IMR-90 (cell line): ENCODE measurements around the gene CLASP1.

Source experiments
- CTCF ChIP-seq: conservative IDR thresholded peaks from 2 replicates; pipeline ENCODE4 v1.5.1; 2012; ENCODE audit warnings: mild to moderate bottlenecking, low read depth, low read length, improper control_type of control experiment
- MAZ ChIP-seq: IDR thresholded peaks from 2 replicates; pipeline ENCODE4 v1.6.1; 2012; ENCODE audit warnings: low read depth, mild to moderate bottlenecking, low read length, improper control_type of control experiment, moderate library complexity, borderline replicate concordance
- POLR2A ChIP-seq: IDR thresholded peaks from 2 replicates; pipeline ENCODE4 v1.6.1; 2012; ENCODE audit warnings: mild to moderate bottlenecking, low read depth, low read length
- RAD21 ChIP-seq: IDR thresholded peaks from 2 replicates; pipeline ENCODE4 v1.6.1; 2012; ENCODE audit warnings: low read length, improper control_type of control experiment
- SMC3 ChIP-seq: fragments of 150-350 bp; IDR thresholded peaks from 2 replicates; pipeline ENCODE4 v1.6.1; 2016; ENCODE audit warnings: low read depth, mild to moderate bottlenecking, antibody characterized with exemption, low read length, moderate library complexity
- USF2 ChIP-seq: fragments of 150-350 bp; IDR thresholded peaks from 2 replicates; pipeline ENCODE4 v1.6.1; 2017; ENCODE audit warnings: mild to moderate bottlenecking, antibody characterized with exemption, low read length, low read depth

- TF ChIP-seq POLR2A (no peak), CTCF (no peak), MAZ (no peak), SMC3 (no peak), USF2 (no peak), RAD21 (no peak)
Observed at GRCh38 chr2:121524685-121525425, 124.4 kb downstream of the CLASP1 start.
